ENCODE results near the gene HMG20B. TPM values are rescaled to one million over a fixed set of nuclear protein-coding genes. Genes with fewer than 3 reads are reported as not detected.
A peak's percentile ranks its signal among the peaks of the same experiment; 100 is the strongest.

HMG20B gene
- total RNA-seq, 1 experiment from 2014 or later, result 146 TPM

GRCh38 chr19:3546119-3546518, 26.6 kb upstream of the HMG20B start:
- Histone ChIP-seq H4K20me1 (ENCODE audit: low read length) (no peaks in the 10 kb centered on the region), H2AFZ (ENCODE audit: low read length) (no peak overlapping the region), H3K36me3 (ENCODE audit: low read depth, low read length) (0 out of 2 replicates have a peak, but pooled peaks cover 6% of the 10 kb centered on the region), H3K9ac (ENCODE audit: low read length) (no peak overlapping the region), H3K4me3 (ENCODE audit: low read length) (no peak overlapping the region), H3K79me2 (ENCODE audit: low read length) (no peaks in the 10 kb centered on the region), H3K27ac (ENCODE audit: low read length) (no peak overlapping the region), H3K9me2 (replicated peaks; ENCODE audit: low read length) (no peaks in the 10 kb centered on the region), H3K27me3 (ENCODE audit: low read length) (no peaks in the 10 kb centered on the region), H3K4me2 (ENCODE audit: low read length) (no peak overlapping the region), H3K4me1 (ENCODE audit: insufficient read depth, low read length) (no peaks in the 10 kb centered on the region), H3K9me3 (ENCODE audit: low read length) (no peaks in the 10 kb centered on the region), H3F3A (ENCODE audit: low read length, unreplicated experiment) (no peaks in the 10 kb centered on the region)
- ChIA-PET CTCF (no interaction called here), POLR2A (ENCODE audit: unreplicated experiment) (no interaction called here)
- DNase-seq (no peak), ATAC-seq (no peak)
- no TSS peak for BruUV-seq (replicated peaks)
- intact Hi-C loops (cut with micrococcal nuclease), result no loop called here
- TF ChIP-seq CTCF (conservative IDR thresholded peaks at IDR 0.05; ENCODE audit: low read depth, low read length) (no peak), EZH2 (IDR thresholded peaks at IDR 0.05; ENCODE audit: low read length, unreplicated experiment) (no peak), EZH2phosphoT487 (IDR thresholded peaks at IDR 0.05; ENCODE audit: borderline replicate concordance, low read length) (no peak)

GRCh38 chr19:3547301-3547731, 25.4 kb upstream of the HMG20B start:
- Histone ChIP-seq H3K9ac (ENCODE audit: low read length) (no peak overlapping the region), H3K4me1 (ENCODE audit: insufficient read depth, low read length) (no peaks in the 10 kb centered on the region), H3K79me2 (ENCODE audit: low read length) (peaks cover under 1% of the 10 kb centered on the region; the same call in 1 of the 2 replicates), H3K36me3 (ENCODE audit: low read depth, low read length) (0 out of 2 replicates have a peak, but pooled peaks cover 6% of the 10 kb centered on the region), H3K4me2 (ENCODE audit: low read length) (no peak overlapping the region), H2AFZ (ENCODE audit: low read length) (no peak overlapping the region), H3F3A (ENCODE audit: low read length, unreplicated experiment) (no peaks in the 10 kb centered on the region), H3K27me3 (ENCODE audit: low read length) (no peaks in the 10 kb centered on the region), H3K27ac (ENCODE audit: low read length) (no peak overlapping the region), H3K9me3 (ENCODE audit: low read length) (no peaks in the 10 kb centered on the region), H3K4me3 (ENCODE audit: low read length) (no peak overlapping the region), H4K20me1 (ENCODE audit: low read length) (no peaks in the 10 kb centered on the region), H3K9me2 (replicated peaks; ENCODE audit: low read length) (no peaks in the 10 kb centered on the region)
- peak; percentile 24 for DNase-seq
- no peak for ATAC-seq
- CTCF ChIA-PET, result no interaction called here
- POLR2A ChIA-PET (ENCODE audit: unreplicated experiment), result no interaction called here
- no TSS peak for BruUV-seq (replicated peaks)
- TF ChIP-seq EZH2phosphoT487 (IDR thresholded peaks at IDR 0.05; ENCODE audit: borderline replicate concordance, low read length), result no peak
- TF ChIP-seq CTCF (conservative IDR thresholded peaks at IDR 0.05; ENCODE audit: low read depth, low read length), result peak; percentile 60
- intact Hi-C loops (cut with micrococcal nuclease), result no loop called here

- no TSS peak for BruUV-seq (replicated peaks)
- H2AFZ ChIP-seq (ENCODE audit: low read length), result no peak overlapping the region
- no peak overlapping the region for H3K9ac ChIP-seq (ENCODE audit: low read length)
- ChIA-PET POLR2A (ENCODE audit: unreplicated experiment) (no interaction called here), CTCF (no interaction called here)
- H3K4me2 ChIP-seq (ENCODE audit: low read length), result no peak overlapping the region
- H4K20me1 ChIP-seq (ENCODE audit: low read length), result no peaks in the 10 kb centered on the region
- H3K4me3 ChIP-seq (ENCODE audit: low read length), result no peak overlapping the region
- no peak for ATAC-seq
- no peak for DNase-seq
- H3K4me1 ChIP-seq (ENCODE audit: insufficient read depth, low read length), result peaks cover 1% of the 10 kb centered on the region; the same call in 1 of the 2 replicates
- 0 out of 2 replicates have a peak, but pooled peaks have one; percentile 7 for TF ChIP-seq CTCF (conservative IDR thresholded peaks at IDR 0.05; ENCODE audit: low read depth, low read length)
- TF ChIP-seq EZH2 (IDR thresholded peaks at IDR 0.05; ENCODE audit: low read length, unreplicated experiment), result no peak
- H3K79me2 ChIP-seq (ENCODE audit: low read length), result peaks cover 5% of the 10 kb centered on the region; the same call in 1 of the 2 replicates
- 0 out of 2 replicates have a peak, but pooled peaks cover 6% of the 10 kb centered on the region for H3K36me3 ChIP-seq (ENCODE audit: low read depth, low read length)
- H3F3A ChIP-seq (ENCODE audit: low read length, unreplicated experiment), result no peaks in the 10 kb centered on the region
- H3K9me3 ChIP-seq (ENCODE audit: low read length), result no peaks in the 10 kb centered on the region
- H3K9me2 ChIP-seq (replicated peaks; ENCODE audit: low read length), result no peaks in the 10 kb centered on the region
- H3K27ac ChIP-seq (ENCODE audit: low read length), result no peak overlapping the region
- intact Hi-C loops (cut with micrococcal nuclease), result no loop called here
- H3K27me3 ChIP-seq (ENCODE audit: low read length), result no peaks in the 10 kb centered on the region
Observed at GRCh38 chr19:3547767-3548282, 24.9 kb upstream of the HMG20B start.

Measured in PC-3 (cell line).